GM20431 (cell line): ENCODE results near the gene AGBL1.

Experiments used
- in situ Hi-C: fragments of 300-500 bp; cut with MseI, MboI; formaldehyde crosslinking; loops from one replicate; pipeline ENCODE4 v1.15.0; 2020; ENCODE audit warnings: low sequenced_read_pairs; ENCODE audit not compliant: unreplicated experiment

The AGBL1 gene

DNA sequence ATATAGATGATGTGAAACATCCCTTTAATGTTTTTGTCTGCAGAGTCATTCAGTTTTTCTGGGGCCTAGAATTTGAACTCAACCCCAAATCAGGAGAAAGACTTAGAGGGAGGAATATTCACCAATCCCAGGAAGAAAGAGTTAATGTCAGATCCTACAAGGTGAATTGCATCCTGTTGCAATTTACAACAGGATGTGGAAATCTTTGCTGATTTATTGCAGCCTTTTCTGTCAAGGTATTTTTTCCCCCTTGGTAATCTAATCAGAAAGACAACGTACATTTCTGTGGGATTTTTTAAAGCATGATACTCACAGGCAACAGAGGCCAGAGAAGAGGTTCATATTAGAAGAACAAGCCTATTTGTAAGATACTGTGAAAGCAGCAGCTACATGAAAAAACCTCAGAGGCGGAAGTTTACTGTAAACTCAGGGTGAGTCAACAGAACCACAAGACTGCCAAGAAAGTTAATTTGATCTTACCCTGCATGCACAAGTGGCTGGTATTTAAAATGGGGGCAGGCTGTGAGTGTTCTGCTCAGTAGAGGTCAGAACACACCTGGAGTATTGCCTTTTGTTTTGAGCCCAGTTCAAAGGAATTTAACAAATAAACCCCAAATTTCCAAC is 531.9 kb downstream of the AGBL1 start:
- in situ Hi-C loops, result no loop called here

GRCh38 chr15:86615411-86615810 is 535.7 kb downstream of the AGBL1 start:
- in situ Hi-C loops, result no loop called here

- in situ Hi-C loops, result no loop called here
Observed at GRCh38 chr15:86615816-86616215, 536.1 kb downstream of the AGBL1 start.

GRCh38 chr15:86616771-86617170 is 537.1 kb downstream of the AGBL1 start:
- in situ Hi-C loops, result no loop called here

DNA sequence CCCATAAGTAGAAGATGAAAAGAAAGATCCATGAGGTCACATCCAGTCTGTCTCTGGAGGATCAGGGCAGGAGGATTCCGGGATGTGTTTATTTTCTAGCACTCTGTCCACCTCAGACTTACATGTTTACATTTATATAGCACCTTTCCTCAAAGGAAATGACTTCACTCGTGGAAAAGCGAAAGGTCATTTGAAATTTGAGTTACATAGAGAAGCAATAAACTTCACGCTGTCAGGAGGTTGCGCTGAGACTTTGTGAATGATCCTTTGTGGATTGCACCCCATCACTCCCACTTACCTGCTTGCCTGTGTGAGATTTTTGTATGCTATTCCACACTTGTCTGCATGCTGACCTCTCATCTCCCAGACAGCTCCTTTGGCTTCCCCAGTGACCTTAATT is 540.5 kb downstream of the AGBL1 start:
- in situ Hi-C loops, result no loop called here

GRCh38 chr15:86620641-86621349 is 541.1 kb downstream of the AGBL1 start:
- in situ Hi-C loops, result no loop called here

DNA sequence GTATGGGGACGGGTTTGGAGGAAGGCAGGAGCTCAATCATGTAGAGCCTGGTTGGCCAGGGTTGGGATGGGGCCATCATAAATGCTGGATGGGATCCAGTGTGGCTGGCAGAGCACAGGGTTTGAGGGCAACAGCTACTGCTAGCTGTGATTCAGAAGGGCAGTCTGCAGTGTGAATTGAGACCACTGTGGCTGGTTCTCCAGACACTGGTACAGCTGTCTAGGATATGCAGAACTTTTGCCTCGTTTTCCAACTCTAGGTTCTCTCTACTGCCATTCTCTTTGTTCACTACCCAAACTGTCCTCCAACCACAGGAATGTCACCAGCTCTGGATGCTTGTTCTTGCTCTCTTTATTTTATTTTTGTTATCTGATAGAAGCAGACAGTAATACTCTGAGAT is 543.6 kb downstream of the AGBL1 start:
- in situ Hi-C loops, result no loop called here

GRCh38 chr15:86624261-86625036 is 544.8 kb downstream of the AGBL1 start:
- in situ Hi-C loops, result no loop called here

- in situ Hi-C loops, result no loop called here
Observed at GRCh38 chr15:86629409-86630356, 550.0 kb downstream of the AGBL1 start.

GRCh38 chr15:86630946-86631345 is 551.3 kb downstream of the AGBL1 start:
- in situ Hi-C loops, result no loop called here

DNA sequence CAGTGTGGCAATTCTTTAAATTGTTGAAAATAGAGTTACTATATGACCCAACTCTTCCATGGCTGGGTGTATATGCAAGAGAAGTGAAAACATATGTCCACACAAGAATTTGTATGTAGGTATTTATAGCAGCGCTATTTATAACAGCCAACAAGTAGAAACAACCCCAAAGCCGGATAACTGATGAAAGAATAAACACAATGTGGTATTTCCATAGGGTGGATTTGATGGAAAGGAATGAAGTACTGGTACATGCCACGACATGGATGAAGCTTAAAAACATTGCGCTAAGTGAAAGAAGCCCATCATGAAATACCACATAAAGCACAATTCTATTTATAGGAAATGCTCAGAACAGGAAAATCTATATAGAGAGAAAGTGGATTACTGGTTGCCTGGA is 554.5 kb downstream of the AGBL1 start:
- in situ Hi-C loops, result no loop called here

GRCh38 chr15:86634992-86635638 is 555.4 kb downstream of the AGBL1 start:
- in situ Hi-C loops, result no loop called here

DNA sequence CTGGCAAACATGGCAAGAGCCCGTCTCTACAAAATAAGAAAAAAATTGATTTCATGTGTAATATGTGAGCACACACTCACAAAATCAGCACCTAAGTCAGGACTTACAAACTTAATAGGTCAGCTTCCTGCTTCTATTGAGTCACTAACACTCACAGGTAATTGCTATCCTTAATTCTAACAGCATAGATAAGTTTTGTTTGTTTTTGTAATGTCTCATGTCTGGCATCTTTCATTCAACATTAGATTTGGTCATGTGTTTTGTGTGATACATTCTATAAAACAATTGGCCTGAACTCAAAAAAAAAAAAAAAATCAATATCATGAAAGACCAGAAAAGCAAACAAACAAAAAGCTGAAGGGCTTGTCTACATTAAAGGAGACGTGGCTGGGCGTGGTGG is 564.7 kb downstream of the AGBL1 start:
- in situ Hi-C loops, result no loop called here

DNA sequence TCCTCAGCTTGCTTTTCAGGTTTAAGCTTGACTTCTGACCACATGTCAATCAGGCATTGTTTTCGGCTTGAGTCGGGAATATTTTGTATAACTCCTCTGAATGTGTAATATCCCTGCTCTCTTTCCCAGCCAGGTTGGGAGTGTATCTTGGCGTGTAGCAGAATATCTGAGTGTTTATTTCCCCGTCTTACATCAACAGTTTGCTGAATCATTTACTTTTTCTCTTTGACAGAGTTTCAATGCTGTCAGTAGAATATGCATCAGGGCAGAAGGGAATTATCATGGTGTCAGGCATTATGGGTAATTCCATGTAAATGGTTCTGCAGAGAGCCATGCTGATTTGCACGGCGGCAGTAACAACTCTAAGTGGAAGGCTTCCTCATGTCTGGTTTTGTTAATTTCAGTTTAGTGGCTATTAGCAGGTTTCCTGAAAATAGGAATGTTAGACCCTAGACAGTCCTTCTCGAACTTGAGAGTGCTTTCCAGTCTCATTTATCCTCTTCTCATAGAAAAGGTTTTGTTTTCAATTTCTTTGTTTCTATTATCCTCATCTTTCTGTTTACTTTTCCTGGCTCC is 566.3 kb downstream of the AGBL1 start:
- in situ Hi-C loops, result no loop called here

- in situ Hi-C loops, result no loop called here
Observed at GRCh38 chr15:86647810-86648440, 568.3 kb downstream of the AGBL1 start.

GRCh38 chr15:86649277-86649676 is 569.6 kb downstream of the AGBL1 start:
- in situ Hi-C loops, result no loop called here

DNA sequence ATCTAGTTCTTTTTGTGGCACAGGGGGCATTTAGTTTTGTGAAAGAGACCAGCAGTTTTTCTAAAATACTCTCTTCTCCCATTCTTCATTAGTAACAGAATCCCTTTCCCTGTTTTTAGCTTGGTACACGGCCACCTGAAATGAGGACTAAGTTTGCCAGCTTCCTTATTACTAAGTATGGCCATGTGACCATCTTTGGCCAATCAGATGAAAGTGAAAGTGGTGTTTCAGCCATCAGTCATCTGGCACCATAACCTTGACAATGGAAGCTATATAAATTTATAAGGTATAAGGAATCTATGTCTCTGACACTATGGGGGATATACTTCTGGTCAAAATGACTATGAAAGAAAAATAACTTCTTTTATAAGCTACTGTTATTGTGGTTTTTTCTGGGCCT is 570.4 kb downstream of the AGBL1 start:
- in situ Hi-C loops, result no loop called here

- in situ Hi-C loops, result no loop called here
Observed at GRCh38 chr15:86653344-86654197, 573.9 kb downstream of the AGBL1 start.
